ENCODE data around the gene CEP95. TPM values are rescaled to one million over a fixed set of nuclear protein-coding genes. Genes with fewer than 3 reads are reported as not detected.
"Not testable (repeated sequence)": the region's sequence is repeated elsewhere in the genome, so short reads cannot be mapped to it uniquely, and the experiment has no call there.

CEP95 gene
- total RNA-seq, 3 donors from 2014 or later, result 37.1 to 50.8 (median 43.3) TPM

DNA sequence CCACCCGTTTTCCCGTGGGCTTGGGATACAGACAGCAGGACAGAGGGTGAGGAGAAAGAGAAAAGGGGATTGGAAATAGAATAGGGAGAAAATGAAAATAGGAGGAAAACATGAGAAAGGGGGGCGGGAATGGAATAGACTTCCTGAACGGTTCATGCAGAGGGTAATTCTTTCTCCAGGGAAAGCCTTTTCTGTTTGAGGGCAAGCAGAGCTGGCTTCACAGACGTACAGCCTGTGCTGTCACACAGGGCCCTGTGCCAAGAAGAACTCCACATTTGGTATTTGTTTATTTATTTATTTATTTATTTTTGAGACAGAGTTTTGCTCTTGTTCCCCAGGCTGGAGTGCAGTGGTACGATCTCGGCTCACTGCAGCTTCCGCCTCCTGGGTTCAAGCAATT is 45.8 kb upstream of the CEP95 start:
- Histone ChIP-seq H3K4me1 (ENCODE audit: low read depth) (no peaks in the 10 kb centered on the region), H3K36me3 (ENCODE audit: low read depth) (no peaks in the 10 kb centered on the region), H3K4me3 (no peak overlapping the region), H3K9me3 (no peaks in the 10 kb centered on the region)
- no peak for DNase-seq
- TF ChIP-seq, protein P1, sequence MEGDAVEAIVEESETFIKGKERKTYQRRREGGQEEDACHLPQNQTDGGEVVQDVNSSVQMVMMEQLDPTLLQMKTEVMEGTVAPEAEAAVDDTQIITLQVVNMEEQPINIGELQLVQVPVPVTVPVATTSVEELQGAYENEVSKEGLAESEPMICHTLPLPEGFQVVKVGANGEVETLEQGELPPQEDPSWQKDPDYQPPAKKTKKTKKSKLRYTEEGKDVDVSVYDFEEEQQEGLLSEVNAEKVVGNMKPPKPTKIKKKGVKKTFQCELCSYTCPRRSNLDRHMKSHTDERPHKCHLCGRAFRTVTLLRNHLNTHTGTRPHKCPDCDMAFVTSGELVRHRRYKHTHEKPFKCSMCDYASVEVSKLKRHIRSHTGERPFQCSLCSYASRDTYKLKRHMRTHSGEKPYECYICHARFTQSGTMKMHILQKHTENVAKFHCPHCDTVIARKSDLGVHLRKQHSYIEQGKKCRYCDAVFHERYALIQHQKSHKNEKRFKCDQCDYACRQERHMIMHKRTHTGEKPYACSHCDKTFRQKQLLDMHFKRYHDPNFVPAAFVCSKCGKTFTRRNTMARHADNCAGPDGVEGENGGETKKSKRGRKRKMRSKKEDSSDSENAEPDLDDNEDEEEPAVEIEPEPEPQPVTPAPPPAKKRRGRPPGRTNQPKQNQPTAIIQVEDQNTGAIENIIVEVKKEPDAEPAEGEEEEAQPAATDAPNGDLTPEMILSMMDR (IDR thresholded peaks at IDR 0.05), result no peak
- intact Hi-C loops (cut with DNase I, micrococcal nuclease), result no loop called here
- no peak for ATAC-seq

DNA sequence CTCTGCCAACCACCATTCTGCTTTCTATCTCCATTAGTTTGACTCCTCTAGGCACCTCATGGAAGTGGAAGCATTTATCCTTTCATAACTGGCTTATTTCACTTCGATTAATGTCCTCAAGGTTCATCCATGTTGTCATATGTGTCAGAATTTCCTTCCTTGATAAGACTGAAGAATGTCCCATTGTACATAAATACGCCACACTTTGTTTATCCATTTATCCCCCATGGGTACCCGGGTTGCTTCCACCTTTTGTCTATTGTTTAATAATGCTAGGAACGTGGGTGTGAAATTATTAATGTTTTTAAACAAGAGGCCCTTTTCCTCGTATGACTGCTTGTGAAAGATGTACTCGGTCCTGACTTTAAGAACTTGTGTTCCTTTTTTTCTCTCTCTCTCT is 45.0 kb upstream of the CEP95 start:
- no peaks in the 10 kb centered on the region for H3K36me3 ChIP-seq (ENCODE audit: low read depth)

DNA sequence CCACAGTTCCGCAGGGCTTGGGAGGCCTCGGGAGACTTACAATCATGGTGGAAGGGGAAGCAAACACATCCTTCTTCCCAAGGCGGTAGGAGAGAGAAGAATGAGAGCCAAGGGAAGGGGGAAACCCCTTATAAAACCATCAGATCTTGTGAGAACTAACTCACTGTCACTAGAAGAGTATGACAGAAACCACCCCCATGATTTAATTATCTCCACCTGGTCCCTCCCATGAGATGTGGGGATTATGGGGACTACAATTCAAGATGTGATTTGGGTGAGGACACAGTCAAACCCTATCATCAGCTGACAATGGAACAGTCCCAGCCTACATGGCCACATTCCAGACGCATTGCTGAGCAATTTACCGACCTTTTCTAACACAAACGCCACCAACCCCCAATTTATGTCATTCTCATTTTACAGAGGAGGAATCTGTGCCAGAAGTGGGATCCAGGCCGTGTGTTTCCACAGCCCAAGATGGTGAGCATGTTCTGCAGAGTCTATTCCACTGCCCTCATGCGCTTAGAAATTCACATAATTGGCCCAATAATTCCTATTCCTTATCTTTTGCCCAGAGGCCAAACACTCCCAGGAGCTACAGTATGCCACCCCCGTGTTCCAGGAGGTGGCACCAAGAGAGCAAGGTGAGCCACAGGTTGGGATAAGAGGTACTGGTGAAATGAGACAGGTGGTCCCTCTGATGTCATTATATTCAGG is 40.6 kb upstream of the CEP95 start:
- no peak for ATAC-seq
- Histone ChIP-seq H3K4me3 (no peak overlapping the region), H3K36me3 (ENCODE audit: low read depth) (no peaks in the 10 kb centered on the region), H3K9me3 (no peaks in the 10 kb centered on the region), H3K4me1 (ENCODE audit: low read depth) (no peaks in the 10 kb centered on the region)
- no peak for DNase-seq
- TF ChIP-seq, protein P1 (IDR thresholded peaks at IDR 0.05), result no peak
- intact Hi-C loops (cut with DNase I, micrococcal nuclease), result no loop called here

More for the DNA sequence above, 45.0 kb upstream of the CEP95 start:
- intact Hi-C loops (cut with DNase I, micrococcal nuclease), result no loop called here
- no peak overlapping the region for H3K4me3 ChIP-seq
- no peaks in the 10 kb centered on the region for H3K4me1 ChIP-seq (ENCODE audit: low read depth)
- DNase-seq (no peak), ATAC-seq (no peak)
- TF ChIP-seq, protein P1 (IDR thresholded peaks at IDR 0.05), result no peak
- H3K9me3 ChIP-seq, result no peaks in the 10 kb centered on the region

DNA sequence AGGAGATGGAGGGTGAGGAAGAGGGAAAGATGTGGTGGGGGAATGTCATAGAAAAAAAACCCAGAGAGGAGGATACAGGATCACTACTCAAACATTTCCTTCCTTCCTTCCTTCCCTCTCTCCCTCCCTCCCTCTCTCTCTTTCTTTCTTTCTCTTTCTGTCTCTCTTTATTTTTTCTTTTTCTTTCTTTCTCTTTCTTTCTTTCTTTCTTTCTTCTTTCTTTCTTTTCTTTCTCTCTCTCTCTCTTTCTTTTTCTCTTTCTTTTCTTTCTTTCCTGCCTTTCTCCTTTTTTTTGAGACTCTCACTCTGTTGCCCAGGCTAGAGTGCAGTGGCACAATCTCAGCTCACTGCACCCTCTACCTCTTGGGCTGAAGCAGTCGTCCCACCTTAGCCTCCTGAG is 39.9 kb upstream of the CEP95 start:
- H3K4me3 ChIP-seq; H3K9me3 ChIP-seq; DNase-seq; H3K4me1 ChIP-seq (ENCODE audit: low read depth); H3K36me3 ChIP-seq (ENCODE audit: low read depth); ATAC-seq; intact Hi-C loops (cut with DNase I, micrococcal nuclease): not testable (repeated sequence)

DNA sequence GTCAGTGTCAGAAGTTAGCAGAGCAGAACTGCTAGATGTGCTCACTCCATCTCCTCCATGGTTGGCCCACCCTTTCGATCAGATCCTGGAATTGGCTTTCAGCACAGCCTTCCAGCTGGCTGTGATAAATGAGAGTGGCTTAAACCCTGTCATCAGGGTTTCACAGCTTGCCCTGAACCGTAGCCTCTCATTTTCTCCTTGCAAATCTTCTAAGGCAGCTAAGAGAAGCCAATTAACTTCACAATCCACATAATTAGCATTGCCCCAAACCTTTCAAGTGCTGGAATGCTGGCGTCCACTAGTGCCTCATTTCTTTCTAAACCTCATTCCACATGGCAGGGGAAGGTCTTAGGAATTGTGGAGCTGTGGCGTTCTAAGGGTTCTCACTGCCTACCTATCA is 36.2 kb upstream of the CEP95 start:
- no peak for DNase-seq
- ATAC-seq, result no peak
- Histone ChIP-seq H3K4me1 (ENCODE audit: low read depth) (no peaks in the 10 kb centered on the region), H3K4me3 (no peak overlapping the region), H3K36me3 (ENCODE audit: low read depth) (no peaks in the 10 kb centered on the region), H3K9me3 (no peaks in the 10 kb centered on the region)
- intact Hi-C loops (cut with DNase I, micrococcal nuclease), result no loop called here
- TF ChIP-seq, protein P1 (IDR thresholded peaks at IDR 0.05), result no peak

DNA sequence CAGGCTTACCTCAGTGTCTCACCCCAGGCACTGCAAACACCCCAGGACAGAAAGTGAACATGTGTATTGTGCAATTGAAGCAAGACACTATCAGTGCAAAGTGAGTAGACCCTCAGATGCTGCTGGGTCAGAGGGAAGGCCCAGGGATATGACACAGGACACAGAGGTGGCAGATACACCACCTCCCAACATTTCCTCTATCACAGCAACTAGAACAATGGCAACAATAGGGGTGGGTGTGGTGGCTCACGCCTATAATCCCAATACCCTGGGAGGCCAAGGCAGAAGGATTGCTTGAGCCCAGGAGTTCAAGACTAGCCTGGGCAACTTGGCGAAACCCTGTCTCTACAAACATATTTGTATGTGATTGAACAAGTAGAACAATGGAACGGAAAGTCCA is 35.3 kb upstream of the CEP95 start:
- ATAC-seq (no peak), DNase-seq (no peak)
- no peaks in the 10 kb centered on the region for H3K36me3 ChIP-seq (ENCODE audit: low read depth)
- H3K9me3 ChIP-seq, result no peaks in the 10 kb centered on the region
- no peaks in the 10 kb centered on the region for H3K4me1 ChIP-seq (ENCODE audit: low read depth)
- H3K4me3 ChIP-seq, result no peak overlapping the region
- intact Hi-C loops (cut with DNase I, micrococcal nuclease), result no loop called here
- TF ChIP-seq, protein P1 (IDR thresholded peaks at IDR 0.05), result no peak
